UCSD-AML1 (cell line): ENCODE data around the gene CCRL2.
"Not testable (repeated sequence)": the region's sequence is repeated elsewhere in the genome, so short reads cannot be mapped to it uniquely, and the experiment has no call there.

Experiments
- DNase-seq: peaks from one replicate; lab custom pipeline; 2025; ENCODE audit not compliant: unreplicated experiment; lab: John Stamatoyannopoulos, UW

Gene CCRL2

GRCh38 chr3:46378426-46378942 lies 28.6 kb upstream of the CCRL2 start:
- DNase-seq: peak; percentile 78

GRCh38 chr3:46380471-46381221 lies 26.4 kb upstream of the CCRL2 start:
- no peak for DNase-seq

- DNase-seq: no peak
Observed at GRCh38 chr3:46381625-46382024, 25.4 kb upstream of the CCRL2 start.

- no peak for DNase-seq
Observed at GRCh38 chr3:46383211-46383950, 23.7 kb upstream of the CCRL2 start.

GRCh38 chr3:46383951-46384330 lies 23.1 kb upstream of the CCRL2 start:
- no peak for DNase-seq

- peak; percentile 38 for DNase-seq
Observed at GRCh38 chr3:46386205-46386604, 20.9 kb upstream of the CCRL2 start.

- DNase-seq: not testable (repeated sequence)
Observed at GRCh38 chr3:46388847-46389246, 18.2 kb upstream of the CCRL2 start.

- no peak for DNase-seq
Observed at GRCh38 chr3:46389306-46389705, 17.8 kb upstream of the CCRL2 start.

GRCh38 chr3:46391526-46391925 lies 15.5 kb upstream of the CCRL2 start:
- DNase-seq: not testable (repeated sequence)

- no peak for DNase-seq
Observed at GRCh38 chr3:46393011-46393410, 14.0 kb upstream of the CCRL2 start.

- DNase-seq: no peak
Observed at GRCh38 chr3:46393554-46394434, 13.3 kb upstream of the CCRL2 start.

GRCh38 chr3:46395210-46395661 lies 11.8 kb upstream of the CCRL2 start:
- peak; percentile 52 for DNase-seq

GRCh38 chr3:46395766-46396530 lies 11.1 kb upstream of the CCRL2 start:
- DNase-seq: peak; percentile 50

GRCh38 chr3:46397111-46397510 lies 9.9 kb upstream of the CCRL2 start:
- no peak for DNase-seq

- DNase-seq: no peak
Observed at GRCh38 chr3:46398186-46398955, 8.7 kb upstream of the CCRL2 start.

- DNase-seq: no peak
Observed at GRCh38 chr3:46399098-46399497, 8.0 kb upstream of the CCRL2 start.

GRCh38 chr3:46399557-46399956 lies 7.5 kb upstream of the CCRL2 start:
- DNase-seq: no peak

- no peak for DNase-seq
Observed at GRCh38 chr3:46400000-46400734, 6.9 kb upstream of the CCRL2 start.

GRCh38 chr3:46400846-46401245 lies 6.2 kb upstream of the CCRL2 start:
- no peak for DNase-seq
